Measurements from ENCODE around the gene NUCKS1.

The NUCKS1 gene

DNA sequence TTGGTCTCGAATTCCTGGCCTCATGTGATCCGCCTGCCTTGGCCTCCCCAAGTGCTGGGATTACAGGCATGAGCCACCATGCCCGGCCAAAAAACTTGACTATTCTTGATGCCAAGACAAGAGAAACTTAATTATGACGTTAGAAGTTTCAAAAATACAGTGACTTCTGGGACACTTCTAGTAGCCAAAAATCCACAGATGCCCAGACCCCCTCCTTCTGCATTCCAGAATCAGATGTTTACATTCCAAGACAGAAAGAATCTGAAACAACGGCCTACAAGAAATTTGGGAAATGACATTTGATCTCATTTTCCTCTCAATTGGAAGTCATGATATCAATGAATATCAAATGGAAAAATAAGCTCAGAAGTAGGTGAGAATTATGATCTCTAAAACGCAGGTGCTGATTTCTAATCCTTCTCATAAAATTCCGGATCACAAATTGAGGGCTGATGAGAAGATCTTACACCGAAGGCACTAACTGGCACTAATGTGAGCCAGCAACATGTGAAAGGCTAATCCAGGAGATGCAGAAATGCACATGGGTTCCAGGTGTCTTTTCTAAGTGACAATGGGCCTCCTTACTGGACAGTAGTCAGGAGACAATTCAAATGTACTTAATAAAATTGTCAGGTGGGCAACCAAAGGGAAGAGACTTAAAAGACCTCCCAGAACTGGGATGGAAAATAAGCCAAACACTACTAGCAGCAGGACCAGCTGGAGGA is 19.8 kb upstream of the NUCKS1 start:
- no peak for DNase-seq

DNA sequence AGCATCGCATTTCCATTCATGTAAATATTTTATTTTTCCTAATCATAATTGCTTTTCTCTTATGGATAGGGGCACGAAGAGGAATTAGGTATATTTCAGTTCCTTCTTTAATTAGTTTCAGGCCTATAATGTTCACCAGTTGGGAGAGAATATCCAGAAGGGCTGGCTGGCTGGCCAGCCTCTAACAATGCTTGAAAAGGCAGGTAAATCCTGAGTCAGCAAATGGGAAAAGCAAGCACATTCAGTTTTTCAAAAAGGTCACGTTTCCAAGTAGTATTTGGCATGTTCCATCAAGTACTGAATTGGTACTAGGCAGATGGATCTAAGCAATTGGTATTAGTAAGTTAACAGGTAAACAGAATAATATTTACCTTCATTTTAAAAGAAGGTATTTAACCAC is 17.3 kb upstream of the NUCKS1 start:
- DNase-seq, result no peak

DNA sequence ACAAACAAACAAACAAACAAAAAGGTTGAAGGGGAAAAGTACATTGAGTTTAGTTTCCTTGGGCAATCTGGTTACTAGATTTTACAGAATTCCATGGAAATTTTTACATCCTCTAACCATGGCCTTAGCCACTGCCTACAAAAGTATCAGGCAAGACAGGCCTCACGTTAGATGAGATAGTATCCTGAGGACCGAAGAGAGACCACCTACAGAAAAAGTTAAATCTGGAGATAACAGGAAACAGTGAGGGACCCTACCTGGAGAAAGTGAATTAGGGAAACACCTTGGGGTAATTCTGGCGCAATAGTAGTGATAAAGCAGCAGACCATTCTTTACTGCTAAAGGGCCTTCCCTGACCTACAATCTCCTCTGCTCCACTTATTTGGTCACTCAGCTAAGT is 16.6 kb upstream of the NUCKS1 start:
- DNase-seq, result no peak

DNA sequence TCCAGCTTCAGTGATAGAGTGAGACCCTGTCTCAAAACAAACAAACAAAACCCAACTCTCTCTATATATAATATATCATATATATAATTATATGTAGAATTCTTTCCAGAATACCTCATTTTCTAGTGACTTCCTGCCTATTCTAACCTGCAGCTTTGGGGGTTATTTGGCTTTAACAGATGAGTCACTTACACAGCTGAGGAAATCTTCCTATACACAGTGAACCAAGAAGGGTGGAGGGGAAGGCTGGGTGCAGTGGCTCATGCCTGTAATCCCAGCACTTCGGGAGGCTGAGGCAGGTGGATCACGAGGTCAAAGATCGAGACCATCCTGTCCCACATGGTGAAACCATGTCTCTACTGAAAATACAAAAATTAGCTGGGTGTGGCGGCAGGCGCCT is 16.1 kb upstream of the NUCKS1 start:
- DNase-seq, result no peak

DNA sequence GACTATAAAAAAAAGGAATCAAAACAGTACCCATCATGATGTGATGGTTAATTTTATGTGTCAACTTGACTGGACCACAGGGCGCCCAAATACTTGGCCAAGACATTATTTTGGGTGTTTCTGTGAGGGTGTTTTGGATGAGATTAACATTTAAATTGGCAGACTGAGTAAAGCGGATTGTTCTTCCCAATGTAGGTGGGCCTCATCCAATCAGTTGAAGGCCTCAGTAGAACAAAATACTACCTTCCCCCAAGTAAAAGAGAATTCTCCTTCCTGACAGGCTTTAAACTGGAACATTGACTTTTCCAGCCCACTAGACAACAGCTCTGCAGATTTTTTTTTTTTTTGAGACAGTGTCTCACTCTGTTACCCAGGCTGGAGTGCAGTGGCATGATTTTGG is 14.6 kb upstream of the NUCKS1 start:
- no peak for DNase-seq

DNA sequence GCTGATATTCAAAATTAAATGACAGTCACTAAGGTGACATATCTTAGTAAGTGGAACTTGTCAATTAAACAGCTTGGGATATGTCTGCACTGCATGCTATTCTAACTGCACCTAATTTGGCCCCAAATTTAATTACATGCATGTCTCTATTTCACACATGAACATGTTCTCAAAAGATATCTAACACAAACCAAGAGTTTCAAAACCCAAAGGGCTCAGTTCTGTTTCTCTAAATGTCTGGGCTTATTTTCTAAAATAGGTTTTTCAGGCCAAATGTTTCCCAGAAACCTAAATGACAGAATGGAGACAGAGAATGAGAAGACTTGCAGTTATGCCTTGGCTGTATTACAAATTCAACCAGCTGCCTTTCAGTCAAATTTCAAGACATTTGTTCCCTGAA is 14.0 kb upstream of the NUCKS1 start:
- DNase-seq, result no peak

DNA sequence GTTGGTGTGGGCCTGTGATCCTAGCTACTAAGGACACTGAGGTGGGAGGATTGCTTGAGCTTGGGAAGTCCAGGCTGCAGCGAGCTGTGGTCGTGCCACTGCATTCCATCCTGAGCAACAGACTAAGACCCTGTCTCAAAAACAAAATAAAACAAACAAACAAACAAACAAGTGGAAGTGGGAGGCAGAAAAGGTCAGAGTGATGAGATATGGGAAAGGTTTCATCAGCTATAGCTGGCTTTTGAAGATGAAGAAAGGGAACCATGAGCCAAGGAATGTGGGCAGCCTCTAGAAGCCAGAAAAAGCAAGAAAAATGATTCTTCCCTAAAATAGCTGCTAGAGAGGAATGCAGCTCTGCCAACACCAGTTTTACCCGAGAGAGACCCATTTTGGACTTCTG is 10.6 kb upstream of the NUCKS1 start:
- peak; percentile 35 for DNase-seq

DNA sequence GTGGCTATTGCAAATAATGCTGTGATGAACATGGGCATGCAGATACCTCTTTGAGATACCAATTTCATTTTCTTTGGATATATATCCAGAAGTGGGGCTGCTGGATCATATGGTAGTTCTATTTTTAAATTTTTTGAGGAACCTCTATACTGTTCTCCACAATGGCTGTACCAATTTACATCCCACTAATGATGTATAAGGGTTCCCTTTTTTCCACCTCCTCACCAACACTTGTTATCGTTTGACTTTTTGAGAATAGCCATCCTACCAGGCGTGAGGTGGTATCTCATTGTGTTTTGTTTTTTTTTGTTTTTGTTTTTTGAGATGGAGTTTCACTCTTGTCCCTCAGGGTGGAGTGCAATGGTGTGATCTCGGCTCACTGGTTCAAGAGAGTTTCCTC is 6.6 kb upstream of the NUCKS1 start:
- DNase-seq, result no peak

DNA sequence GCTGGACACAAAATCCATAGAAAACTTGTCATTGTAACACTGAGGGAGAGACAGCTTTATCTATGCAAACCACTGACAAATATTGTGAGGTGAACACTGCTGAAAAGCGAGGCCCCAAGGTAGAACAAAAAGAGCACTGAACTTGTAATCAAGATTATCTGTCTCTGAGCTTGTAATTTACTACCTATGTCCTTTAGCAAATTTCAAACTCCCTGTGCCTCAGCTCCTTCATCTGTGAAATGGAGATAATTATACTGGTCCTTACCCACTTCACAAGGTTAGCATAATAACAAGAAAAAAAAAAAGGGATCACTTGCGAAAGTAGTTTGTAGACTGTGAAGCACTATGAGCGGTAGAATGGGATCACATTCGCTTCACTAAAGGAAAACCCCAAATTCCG is 4.9 kb upstream of the NUCKS1 start:
- DNase-seq, result no peak

DNA sequence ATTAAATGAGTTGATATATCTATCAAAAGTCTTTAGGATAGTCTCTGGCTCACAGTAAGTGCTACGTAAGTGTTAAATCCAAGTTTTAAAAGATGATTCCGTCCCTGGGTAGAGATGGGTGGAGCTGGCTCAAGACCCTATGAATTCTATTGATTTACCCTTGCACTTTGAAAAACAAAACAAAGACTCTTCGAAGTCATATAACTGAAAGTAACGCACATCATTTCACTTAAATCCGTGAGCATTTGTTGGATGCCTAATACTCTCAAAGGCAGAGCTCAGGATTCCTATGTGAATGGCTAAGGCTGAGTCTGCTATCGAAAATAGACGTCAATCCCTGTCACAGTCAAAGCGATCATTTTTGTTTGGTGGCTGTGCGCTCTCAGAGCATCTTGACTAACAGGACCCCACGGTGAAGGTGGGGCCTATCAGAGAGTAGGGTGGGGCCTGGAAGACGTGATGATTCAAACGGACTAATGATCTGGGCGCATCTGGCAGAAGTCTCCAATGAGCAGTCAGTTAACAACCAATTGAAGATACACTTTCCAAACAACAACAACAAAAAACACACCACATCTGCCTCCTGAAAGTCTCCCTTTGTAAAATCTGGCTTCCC is 1.2 kb upstream of the NUCKS1 start:
- DNase-seq, result no peak

DNA sequence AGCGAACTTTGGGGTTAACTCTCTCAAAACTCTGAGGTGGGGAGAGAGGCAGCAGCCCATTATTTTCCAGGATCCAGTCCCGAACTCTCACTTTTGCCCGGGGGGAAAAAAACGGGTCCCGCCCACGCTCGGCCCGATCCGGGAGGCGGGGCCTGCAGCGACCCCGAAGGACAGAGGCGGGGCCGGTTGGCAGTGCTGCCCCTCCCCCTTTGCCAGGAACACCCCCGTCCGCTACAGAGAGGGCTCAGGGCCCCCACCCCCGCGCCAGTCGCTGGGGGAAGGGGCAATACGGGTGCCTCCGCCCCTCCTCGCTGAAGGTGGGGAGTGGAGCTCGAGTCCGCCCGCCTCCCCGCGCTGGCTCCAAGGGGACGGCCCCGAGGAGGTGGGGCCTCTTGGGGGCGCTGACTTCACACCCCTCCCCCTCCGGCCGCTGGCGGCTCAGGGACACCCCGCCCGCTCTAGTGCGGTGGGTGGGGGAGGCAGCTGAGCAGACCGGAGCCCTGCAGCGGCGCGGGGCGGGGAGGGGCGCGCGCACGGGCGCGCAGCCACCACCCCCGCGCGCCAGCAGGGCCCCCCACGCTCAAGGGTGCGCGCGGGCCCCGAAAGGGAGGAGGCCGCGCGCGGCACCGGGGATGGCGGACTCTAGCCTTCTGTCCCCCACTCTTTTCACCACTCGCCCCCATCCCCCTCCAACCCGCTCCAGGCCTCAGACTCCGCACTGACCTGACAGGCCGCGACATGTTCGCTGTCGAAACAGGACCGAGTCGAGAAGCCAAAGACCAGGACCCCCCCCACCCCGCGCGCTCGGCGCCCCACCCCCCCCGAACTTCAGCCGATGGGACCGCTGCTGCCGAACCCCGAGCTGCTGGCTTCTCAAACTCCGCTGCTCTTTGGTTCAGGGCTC is 496 bp downstream of the NUCKS1 start:
- peak; percentile 98 for DNase-seq

DNA sequence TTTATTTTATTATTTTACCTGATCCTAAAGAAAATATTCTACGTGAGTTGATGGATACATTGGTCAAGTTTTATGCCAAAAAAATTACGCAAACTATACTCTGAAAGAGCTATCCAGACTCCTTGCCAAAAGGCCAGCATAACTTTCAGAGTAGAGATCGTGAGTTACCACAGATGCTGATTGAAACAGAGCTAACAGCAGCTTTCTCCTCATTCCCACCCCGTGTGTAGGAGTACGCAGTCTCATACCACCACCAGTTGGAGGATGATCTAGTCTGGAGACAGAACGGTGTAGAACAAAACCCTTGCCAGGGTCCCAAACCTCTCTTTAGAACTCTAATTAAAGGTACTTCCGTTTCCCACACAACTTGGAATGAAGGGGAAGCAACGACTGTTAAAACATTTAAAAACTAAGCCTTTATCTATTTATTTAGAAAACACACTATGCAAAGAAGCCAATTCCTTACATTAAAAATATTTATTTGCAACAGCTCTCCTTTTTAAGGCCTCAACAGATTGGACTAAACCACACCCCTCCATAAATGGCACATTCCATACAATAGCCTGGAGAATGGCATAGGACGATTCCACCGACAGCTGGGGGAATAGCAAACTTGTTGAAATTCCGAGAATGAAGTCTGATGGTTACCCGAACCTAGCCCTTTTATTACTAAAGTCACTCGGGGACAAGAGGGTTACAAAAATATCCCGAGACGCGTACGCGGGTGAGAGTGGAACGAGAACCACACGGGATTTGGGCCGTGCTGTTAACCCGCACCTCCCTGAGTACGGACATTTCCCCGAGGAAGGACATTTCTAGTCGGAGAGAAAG is 1.4 kb downstream of the NUCKS1 start:
- peak; percentile 77 for DNase-seq

DNA sequence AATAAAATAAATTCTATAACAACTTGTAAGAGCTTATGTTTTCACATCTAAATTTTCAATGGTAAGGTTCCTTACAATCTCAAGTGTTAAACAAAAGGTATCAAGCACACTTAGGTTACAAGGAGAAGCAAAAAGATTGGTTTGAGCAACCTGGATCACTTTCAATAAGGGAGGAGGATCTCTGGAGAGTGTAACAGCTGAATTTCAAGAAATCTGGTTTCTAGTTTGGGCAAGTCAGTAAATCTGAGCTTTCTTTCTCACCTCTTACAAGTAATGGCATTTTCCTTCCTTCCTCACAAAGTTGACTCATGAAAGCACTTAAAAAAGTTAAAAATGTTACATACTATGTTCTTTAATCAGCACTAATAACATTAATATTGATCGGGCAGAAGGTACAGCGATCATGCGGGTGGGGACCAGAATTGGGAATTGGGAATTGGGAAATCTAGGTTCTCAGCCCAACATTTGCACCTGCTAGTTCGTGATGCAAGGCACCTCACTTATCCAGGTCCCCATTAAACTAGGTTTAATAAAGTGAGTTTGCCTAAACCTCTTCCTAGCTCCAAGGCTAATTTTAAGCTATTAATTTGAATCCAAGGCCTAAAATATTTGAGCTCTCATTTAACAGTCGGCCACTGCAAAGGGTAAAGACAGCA is 3.1 kb downstream of the NUCKS1 start:
- no peak for DNase-seq

DNA sequence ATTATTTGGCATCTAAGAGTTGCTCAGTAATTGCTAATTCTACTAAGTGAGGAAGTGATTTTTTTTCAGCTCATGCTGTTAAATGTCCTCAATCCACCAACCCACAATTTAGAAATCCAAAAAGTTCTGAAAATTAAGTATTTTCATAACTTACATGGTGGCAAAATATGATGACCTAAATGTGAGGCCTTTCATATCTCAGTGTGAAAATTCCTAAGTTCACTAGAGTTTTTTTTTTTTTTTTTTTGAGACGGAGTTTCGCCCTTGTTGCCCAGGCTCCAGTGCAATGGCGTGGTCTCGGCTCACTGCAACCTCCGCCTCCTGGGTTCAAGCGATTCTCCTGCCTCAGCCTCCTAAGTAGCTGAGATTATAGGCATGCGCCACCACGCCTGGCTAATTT is 5.6 kb downstream of the NUCKS1 start:
- DNase-seq, result no peak

DNA sequence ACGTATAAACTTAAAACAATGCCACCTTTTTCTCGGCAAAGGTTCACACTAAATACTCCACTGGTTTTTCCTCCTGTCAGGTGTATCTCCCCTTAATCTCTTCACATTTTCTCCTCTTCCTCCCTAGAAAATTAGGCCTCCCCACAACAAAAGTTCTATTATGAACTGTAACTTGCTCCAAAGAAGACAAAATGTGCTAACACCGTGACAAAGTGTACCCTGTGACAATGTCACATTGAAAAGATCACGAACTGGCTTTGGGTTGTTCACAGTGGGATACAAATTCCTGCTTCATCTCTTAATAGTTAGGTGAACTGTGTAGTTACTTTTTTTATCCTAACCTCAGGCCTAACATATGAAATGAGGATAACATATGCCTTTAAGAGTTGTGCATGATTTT is 6.0 kb downstream of the NUCKS1 start:
- no peak for DNase-seq

DNA sequence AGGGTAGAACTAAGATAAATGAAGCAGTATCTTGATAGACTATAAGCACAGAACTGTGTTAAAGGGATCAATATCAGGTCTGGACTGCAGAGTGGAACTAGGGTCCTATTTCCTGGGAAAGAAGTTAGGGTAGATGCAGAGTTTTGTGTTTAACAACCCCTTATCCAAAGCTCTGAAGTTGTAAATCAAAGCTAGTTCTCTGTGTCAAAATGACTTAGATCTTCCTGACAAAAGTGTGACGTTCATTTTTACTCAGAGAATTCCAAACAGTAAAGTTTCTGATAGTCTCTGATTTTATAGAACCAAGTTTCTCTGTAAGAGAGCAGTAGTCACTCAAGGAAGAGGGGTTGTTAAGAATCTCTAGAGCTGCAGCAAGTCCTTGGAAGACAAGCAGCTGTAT is 8.3 kb downstream of the NUCKS1 start:
- DNase-seq, result no peak

DNA sequence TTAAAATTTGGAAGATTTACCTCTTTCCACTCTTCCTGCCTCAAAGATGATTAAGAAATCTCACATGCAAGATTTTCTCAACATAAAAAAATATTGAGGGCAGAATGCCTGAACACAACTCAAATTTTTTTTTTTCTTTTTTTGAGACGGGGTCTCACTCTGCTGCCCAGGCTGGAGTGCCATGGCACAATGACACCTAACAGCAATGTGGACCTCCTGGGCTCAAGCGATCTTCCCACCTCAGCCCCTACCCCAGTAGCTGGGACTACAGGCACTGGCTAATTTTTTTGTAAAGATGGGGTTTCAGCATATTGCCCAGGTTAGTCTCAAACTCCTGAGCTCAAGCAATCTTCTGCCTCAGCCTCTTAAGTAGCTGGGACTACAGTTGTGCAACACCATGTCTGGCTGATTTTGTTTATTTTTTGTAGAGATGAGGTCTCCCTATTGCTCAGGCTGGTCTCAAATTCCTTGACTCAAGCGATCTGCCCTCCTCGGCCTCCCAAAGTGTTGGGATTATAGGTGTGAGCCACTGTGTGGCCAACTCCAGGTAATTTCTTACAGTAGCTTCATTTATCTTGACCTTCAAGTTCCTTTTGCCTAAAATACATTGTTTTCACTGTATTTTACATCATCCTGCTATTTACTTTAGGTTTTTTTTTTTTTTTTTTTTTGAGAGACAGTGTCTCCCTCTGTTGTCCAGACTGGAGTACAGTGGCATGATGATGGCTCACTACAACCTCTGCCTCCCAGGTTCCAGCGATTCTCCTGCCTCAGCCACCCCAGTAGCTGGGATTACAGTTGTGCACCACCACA is 10.4 kb downstream of the NUCKS1 start:
- no peak for DNase-seq

DNA sequence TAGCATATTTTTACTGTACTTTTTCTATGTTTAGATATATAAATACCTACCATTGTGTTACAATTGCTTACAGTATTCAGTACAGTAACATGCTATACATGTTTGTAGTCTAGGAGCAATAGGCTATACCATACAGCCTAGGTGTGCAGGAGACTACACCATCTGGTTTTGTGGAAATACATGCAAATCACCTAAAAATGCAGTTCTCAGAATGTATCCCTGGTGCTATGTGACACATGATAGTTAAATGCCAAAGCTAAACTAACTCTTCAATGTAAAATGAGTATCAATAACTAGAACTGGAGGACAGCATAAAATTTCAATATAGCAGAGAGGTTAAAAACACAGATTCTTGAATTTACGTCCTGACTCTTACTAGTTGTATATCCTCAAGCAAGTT is 14.8 kb downstream of the NUCKS1 start:
- no peak for DNase-seq

DNA sequence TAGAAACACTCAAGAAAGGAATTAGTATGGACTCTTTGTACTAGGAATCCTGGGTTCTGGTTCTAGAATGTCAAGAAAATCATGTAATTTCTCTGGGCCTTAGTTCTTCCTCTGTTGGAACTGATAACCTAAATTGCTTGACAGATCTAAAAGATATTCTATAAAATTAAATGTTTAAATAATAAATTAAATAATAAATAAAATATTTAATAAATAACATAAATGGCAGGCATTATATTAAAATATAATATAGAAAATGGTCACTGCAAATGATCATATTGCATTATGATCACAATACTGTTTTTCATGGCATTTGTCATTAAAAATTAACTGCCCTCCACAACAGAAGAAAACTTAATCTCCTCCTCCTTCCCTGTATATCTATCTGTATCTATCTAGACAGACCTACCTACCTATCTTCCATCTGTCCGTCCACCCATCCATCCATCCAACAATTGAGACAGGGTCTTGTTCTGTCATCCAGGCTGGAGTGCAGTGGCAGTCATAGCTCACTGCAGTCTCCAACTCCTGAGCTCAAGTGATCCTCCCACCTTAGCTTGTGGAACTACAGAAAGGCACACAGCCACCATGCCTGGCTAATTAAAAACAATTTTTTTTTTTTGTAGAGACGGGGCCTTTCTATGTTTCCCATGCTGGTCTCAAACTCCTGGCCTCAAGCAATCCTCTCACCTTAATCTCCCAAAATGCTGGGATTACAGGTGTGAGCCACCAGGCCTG is 16.4 kb downstream of the NUCKS1 start:
- no peak for DNase-seq

DNA sequence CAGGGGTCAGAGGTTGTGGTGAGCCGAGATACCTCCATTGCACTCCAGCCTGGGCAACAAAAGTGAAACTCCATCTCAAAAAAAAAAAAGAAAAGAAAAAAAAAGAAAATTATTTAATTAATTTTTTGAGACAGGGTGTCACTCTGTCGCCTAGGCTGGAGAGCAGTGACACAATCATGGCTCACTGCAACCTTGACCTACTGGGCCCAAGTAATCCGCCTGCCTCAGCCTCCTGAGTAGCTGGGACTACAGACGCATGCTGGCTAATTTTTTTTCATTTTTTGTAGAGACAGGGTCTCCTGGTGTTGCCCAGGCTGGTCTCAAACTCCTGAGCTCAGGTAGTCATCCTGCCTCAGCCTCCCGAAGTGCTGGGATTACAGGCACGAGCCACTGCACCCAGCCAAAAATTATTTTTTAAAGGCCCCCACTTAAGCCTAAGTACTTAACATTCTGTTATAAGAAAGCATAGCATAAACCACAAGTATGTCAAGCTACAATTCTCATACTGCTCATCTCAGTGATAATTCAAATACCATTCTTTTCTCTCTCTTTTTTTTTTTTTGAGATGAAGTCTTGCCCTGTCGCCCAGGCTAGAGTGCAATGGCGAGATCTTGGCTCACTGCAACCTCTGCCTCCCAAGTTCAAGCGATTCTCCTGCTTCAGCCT is 19.9 kb downstream of the NUCKS1 start:
- no peak for DNase-seq

Data from suppressor macrophage treated with lipopolysaccharide for 4 hours (primary cell).